Stimulated activated CD4-positive, alpha-beta T cell treated with anti-CD3 and anti-CD28 coated beads, Interleukin-2, amount 100 ng/mL, for 4 hours (primary cell): ENCODE results near the gene FAM98C.
"Not testable (repeated sequence)": the region's sequence is repeated elsewhere in the genome, so short reads cannot be mapped to it uniquely, and the experiment has no call there.

ENCODE experiments used
- DNase-seq: peaks from one replicate; pipeline ENCODE4 v3.0.0-alpha.2; 2020; ENCODE audit warnings: low read depth

The FAM98C gene

DNA sequence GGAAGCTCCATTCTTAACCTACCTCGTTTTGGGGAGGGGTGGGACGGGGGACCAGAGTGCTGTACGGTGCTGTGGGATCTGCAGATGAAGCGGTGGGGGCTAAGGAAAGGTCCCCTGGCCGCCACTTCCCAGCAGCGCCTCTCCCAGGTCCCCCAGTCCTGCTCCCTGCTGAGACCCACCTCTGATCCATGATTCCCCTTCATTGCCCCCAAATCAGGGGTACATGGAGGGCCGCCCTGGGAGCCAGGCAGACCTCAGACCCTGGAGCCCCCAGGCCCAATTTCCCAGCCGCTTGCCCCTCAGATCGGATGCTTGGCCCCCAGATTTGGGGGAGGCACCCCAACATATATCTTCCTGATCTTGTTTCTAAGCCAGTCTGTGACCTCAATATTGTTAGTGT is 3.8 kb upstream of the FAM98C start:
- DNase-seq: no peak

DNA sequence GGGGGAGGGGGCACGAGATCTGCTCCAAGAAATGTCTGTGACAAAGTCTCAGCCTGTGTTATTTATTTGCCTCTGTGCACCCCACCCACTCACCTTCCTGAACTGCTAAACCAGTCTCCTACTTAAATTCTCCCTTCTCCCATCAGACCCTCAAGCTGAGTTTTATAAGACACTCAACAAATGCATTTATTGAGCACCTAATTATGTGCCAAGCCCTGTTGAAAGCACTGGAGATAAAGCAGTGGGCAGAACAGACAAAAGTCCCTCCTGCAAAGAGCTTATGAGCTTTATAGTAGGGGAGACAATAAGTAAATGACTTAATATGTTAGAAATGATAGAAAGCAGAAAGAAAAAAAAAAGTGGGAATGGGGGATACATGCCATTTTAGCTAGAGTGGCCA is 3.4 kb upstream of the FAM98C start:
- no peak for DNase-seq

DNA sequence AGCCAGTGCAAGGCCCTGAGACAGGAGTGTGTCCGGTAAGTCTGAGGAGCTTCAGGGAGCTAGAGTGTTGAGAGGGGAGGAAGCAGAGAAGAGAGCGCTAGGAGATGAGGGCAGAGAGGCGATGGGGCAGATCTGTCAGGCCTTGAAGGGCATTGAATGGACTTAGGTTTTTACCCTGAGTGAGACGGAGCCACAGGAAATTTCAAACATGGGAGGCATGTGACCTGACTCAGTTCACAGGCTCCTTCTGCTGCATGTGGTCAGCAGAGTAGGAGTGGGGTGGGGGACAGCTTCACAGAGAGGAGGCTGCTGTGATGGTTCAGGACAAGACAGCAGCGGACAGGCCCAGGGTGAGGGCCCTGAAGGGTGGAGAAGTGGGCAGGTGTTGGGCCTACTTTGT is 2.5 kb upstream of the FAM98C start:
- no peak for DNase-seq

DNA sequence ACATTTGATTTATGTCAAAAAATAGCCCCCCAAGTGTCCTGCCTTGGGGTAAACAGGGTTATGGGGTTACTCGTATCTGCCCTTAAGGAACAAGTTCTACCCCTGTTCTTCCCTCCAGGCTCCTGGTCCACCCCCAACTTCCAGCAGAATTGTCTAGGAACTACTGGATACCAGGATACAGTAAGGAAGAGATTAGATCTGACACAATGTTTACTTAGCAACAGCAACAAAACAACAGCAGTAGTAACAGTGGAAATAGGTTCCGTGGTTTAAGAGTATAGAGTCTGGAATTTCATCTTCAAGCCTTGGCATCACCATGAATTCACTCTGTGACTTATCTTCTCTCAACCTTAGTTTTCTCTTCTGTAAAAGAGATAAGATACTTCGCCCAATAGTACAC is 1.7 kb upstream of the FAM98C start:
- no peak for DNase-seq

DNA sequence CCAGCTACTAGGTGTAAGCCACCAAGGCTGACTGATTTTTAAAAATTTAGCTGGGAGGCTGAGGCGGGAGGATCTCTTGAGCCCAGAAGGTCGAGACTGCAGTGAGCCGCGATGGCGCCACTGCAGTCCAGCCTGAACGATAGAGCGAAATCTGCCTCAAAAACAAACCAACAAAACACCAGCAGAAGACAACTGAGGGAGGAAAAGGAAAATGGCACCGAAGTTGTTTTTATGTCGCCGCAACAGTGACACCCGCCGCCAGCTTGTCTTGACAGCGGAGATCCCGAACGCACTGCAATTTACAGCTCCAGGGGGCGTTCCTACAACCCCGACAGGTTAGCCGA is 298 bp upstream of the FAM98C start:
- DNase-seq: no peak

DNA sequence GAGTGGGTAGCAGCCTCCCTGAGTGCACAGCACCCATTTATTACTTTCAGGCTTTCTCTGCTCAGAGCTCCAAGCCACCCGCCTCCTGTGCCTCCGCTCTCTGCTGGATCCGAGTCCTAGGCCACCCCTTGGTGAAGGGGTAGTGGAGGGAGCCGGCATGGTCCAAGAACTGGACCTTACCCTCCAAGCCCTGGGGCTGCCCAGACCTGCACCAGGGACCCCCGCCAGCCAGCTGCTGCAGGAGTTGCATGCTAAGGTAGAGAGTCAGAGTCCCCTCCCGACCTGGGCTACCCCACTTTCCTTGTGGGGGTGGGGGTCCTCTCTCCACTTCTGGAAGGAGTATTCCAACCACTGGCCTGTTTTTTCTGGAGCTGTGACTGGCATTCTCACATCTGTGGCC is 2.0 kb downstream of the FAM98C start:
- DNase-seq: no peak

DNA sequence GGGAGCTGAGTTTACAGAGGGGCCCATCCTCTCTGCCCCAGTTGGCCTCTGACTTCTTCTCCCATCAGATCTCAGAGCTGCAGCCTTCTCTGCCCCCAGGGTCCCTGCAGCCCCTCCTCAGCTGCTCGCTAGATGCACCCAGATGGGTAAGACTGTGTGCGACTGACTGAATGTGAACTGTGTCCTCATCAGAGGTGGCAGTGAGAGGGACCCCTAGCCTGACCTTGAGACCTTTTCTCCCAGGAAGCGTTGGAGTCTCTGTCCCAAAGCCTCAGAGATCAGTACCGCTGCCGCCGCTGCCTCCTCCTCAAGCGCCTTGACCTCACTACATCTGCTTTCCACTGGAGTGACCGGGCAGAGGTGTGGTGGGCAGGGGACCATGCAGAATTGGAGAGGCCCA is 2.4 kb downstream of the FAM98C start:
- no peak for DNase-seq

DNA sequence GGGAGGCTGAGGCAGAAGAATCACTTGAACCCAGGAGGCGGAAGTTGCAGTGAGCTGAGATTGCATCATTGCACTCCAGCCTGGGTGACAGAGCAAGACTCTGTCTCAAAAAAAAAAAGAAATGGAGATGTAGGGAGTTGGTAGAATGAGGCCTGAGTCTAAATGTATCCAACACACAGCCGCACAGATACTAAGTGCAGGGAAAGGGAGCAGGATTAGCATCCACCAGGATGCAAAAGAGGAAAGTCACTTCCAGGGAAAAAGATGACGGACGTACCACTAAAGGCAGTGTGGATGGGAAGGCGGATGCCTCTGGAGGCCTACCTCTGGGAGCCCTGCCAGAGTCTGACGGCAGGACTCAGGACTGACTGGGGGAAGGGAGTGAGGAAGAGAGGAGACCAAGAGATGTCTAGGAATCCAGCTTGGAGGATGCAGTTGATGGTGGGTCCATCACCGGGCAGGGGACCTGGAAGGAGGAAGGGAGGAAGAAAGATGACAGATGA is 6.8 kb downstream of the FAM98C start:
- no peak for DNase-seq

DNA sequence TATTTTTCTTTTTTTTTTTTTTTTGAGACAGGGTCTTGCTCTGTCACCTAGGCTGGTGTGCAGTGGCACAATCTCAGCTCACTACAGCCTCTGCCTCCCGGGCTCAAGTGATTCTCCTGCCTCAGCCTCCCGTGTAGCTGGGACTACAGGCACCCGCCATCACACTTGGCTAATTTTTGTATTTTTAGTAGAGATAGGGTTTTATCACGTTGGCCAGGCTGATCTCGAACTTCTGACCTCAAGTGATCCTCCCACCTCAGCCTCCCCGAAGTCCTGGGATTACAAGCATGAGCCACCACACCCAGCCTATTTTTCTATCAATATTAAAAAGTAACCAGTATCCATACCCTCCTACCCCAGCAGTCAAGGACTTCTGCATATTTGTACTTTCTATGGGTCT is 7.5 kb downstream of the FAM98C start:
- not testable (repeated sequence) for DNase-seq

DNA sequence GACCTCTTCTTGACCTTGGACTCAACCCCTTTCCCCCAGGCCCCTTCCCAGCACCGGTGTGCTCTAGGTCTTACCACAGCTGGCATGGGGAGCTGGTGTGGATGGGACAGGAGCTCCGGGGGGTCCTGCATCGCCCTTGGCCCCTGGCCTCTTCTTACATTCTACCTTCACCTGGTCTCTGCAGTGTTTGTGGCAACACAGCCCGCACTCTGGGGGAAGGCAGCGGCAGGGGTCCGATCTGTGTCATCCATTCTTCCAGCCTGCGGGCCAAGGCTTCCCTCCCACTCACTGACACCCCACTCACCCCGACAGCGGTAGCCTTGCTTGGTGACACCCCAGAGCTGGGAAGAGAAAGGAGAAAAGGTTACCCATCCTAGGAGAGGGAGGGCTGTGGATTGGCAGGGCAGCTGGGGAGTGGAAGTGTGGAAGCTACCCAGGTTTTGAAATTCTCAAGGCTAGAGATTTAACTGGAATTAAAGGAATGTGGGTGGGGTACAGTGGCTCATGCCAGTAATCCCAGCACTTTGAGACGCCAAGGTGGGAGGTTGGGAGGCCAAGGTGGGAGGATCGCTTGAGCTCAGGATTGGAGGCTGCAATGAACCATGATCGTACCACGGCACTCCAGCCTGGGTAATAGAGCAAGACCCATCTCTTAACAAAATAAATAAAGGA is 8.3 kb downstream of the FAM98C start:
- DNase-seq: no peak

DNA sequence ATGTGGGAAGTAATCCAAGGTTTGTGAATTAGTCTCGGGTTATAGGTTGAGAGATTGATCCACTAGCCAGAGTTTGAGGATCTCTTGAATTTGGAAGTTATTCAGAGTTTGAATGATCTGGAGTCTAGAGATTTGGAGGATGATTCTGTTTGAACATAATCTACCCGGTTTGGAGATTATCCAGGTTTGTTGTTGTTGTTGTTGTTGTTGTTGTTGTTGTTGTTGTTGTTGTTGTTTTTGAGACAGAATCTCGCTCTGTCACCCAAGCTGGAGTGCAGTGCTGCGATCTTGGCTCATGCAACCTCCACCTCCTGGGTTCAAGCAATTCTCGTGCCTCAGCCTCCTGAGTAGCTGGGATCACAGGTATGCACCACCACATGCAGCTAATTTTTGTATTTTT is 9.0 kb downstream of the FAM98C start:
- not testable (repeated sequence) for DNase-seq

DNA sequence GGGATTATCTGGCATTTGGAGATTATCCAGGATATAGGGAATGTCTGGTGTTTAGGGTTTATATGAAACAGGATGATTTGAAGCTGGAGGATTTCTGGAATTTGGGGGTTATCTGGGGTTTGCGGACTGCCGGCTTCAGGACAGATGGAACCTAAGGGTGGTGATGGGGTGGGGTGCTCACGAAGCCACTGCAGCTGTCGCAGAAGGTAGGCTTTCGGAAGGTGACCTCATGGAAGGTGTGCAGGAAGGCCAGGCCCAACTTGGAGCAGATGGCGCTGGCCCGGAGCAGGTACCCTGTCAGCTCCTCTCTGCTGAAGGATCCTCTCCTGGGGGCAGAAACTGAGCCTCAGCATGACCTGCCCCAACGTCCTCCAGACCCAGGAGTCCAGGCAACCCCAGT is 9.6 kb downstream of the FAM98C start:
- DNase-seq: no peak

DNA sequence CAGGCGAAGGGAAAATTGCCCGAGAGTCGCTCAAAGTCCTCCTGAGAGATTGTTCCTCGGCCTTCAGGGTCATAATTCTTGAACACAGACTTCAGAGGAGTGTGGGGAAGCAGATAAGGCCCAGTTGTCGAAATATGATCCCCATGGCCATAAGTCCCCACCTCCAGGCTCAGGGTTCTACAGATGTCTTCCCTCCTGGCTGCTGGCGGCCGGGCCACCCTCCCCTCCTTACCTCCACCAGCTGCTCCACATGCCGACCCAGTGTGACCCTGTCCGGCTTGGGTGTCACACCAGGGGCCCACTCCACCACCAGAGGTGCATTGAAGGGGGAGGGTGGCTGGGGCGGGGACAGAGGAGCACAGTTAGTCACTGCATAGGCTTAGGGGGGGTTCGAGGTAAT is 10.1 kb downstream of the FAM98C start:
- DNase-seq: no peak

DNA sequence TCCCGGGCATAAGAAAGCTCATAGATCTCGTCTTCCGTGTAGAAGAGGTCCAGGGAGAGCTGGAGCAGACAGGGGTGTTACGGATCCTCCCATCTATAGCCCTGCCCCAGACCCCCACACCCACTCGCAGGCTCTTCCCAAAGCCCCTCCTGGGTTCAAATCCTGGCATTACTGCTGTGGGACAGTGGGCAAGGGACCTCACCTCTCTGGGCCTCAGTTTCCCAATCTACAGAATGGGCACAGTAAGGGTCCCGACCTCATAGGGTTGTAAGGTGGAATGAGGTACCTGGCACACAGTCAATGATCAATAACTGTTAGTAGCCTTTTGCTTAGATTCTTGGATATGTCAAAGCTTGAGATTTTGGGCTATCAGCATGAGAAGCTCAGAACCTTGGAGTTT is 10.5 kb downstream of the FAM98C start:
- no peak for DNase-seq

DNA sequence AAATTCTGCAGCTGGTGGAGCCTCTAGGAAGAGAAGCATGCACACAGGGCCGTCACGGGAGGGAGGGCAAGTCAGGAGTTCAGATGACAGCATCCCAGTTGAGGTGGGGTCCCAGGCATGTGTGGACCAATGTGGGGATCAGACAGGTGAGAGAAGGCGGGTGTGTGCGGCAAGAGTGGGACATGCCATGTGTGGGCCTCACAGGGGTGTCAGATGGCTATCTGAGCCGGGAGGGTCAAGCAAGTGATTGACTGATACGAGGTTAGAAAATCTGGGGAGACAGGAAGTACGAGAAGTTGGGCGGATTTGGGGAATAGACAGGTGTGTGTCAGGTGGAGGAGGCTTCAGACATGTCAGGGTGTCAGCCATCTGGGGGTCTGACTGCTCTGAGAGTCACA is 14.3 kb downstream of the FAM98C start:
- no peak for DNase-seq

DNA sequence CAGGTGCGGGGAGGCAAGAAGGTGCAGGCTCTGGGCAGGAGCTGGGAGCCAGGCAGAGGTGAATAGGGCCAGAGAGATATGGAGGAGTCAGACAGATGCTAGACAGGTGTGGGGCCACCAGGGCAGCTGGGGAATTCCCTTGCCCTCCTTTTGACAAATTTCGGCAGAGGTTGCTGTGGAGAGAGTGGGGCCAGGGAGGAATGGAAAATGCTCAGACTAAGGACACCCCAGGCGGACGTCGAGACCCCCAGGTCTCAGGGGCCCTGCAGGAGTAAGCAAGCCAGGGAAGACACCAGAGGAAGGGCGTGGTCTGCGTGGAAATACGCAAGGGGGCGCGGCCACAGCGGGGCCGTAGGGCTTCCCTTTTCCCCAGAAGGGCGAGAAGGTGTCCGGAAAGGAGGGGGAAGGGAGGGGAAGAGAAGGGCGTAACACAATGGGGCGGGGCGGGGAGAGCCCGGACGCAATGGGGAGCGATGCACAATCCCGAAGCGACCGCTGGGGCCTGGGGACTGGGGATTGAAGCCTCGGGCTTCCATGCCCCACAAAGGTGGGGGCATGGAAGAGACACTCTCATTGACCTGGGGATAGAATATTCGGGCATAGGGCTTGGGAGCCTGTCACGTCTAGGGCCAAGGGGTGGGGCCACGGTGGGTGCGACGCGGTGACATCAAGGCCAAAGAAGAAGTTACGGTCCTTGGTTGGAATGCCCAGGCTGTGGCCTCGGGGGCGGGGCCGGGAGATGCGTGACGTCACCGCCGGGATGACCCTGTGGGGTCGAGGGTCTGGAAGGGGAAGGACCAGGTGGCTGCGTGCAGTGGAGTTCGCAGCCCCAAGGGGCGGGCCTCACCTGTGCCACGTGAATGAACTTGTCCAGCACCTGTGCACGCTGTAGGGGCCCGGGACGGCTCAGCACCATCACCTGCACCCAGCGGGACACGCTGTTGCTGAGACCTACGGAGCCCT is 14.9 kb downstream of the FAM98C start:
- DNase-seq: no peak

DNA sequence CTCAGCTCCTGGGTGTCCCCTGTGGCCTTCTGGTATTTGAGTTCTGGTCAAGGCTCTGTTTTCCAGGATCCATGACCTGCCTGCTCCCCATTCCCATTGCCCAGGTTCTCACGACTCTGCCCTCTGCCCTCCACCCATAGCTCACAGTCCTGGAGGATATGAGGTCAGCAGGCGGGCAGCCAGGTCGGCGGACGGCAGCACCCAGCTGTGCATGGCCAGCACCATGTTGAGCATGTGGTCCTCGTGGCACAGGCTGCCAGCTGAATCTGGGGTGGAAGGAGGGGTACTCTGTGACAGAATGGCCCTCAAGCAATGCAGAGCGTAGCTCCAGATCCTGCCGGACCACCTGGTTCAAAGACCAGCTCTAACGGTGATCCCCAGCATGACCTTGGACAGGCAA is 18.0 kb downstream of the FAM98C start:
- no peak for DNase-seq

DNA sequence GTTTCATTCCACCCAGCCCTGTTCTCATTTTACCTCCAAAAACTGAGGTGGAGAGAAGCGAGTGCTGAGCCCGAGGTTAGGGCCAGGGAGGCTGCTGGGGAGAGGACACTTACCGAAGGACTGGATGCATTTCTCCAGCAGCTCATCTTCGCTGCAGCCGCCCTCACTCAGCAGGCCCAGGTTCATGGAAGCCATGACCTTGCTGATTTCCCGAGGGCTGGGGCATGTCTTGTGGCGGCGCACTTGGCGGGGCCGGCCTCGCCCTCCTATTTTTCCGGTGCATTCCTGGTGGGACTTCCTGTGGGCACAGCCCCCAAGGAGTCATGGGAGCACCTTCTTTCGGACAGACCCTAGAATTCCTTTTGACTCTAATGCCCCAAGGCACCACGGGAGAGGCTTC is 19.0 kb downstream of the FAM98C start:
- DNase-seq: no peak

DNA sequence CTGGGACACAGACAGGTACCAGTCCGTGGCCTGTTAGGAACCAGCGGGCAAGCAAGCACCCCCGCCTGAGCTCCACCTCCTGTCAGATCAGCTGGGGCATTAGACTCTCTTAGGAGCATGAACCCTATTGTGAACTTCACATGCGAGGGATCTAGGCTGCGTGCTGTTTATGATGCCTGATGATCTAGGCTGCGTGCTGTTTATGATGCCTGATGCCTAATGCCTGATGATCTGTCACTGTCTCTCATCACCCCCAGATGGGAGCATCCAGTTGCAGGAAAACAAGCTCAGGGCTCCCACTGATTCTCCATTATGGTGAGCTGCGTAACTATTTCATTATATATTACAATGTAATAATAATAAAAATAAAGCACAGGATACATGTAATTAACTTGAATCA is 19.5 kb downstream of the FAM98C start:
- no peak for DNase-seq

DNA sequence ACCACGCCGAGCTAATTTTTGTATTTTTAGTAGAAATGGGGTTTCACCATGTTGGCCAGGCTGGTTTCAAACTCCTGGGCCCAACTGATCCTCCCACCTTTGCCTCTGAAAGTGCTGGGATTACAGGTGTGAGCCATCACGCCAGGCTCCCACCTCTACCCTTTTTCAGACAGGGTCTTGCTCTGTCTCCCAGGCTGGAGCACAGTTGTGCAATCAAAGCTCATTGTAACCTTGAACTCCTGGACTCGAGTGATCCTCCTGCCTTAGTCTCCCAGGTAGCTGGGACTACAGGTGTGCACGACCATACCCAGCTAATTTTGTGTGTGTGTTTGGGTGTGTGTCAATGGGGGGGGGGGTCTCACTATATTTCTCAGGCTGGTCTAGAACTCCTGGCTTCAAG is 21.4 kb downstream of the FAM98C start:
- no peak for DNase-seq

DNA sequence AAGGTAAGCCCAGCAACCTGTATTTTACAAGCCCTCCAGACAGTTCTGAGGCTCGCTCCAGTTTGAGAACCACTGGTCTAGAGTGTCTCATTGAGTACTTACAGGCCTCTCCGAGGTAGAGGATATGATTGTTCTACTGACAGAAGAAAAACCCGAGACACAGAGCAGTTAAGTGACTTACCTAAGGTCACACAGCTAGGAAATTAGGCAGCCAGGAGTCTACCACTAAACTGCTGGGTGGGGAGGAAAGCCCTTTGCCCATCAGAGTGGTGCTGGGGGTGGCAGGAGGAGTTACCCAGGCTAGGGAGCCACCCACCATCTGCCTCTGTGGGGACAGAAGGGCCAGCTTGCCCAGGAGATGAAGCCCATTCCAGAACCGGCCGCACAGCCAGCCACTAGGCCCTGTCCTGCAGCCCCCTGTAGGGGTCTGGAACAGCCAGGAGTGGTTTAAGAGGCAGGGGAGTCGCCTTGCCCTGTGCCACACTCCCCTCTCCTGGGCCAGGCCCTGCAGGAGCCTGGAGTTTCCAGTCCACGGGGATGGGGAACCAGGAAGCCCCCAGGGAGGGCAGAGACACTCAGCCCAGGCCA is 22.4 kb downstream of the FAM98C start:
- no peak for DNase-seq

DNA sequence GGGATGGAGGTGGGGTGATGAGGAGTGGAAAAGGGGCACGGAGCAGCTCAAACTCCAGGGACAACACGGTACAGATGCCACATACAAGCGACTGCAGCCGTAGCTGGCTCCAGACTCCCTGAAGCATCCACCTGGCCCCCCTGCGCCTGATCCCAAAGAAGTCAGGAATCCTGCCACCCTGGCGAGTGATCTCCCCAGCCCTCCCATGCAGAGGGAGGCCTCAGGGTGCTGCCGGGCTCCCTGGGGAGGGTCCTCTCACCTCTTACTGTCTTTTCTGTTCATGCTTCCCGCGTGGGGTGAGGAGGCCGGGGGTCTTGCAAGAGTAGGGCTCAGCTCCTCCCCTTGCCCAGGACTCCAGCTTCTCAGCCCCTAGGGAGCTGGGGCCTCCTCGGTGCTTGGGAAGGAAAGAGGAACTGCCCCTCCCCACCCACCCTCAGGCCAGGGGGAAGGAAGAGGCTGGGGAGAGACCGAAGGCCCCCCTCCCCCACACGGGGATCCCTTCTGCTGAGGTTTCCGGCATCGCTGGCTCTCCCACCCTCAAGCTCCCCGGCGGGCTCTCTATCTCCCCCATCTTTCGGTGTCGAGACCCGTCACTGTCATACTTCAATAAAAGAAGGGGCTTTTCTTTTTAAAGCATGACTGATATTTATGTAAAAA is 23.0 kb downstream of the FAM98C start, which contains the start of gene RASGRP4:
RASGRP4 (minus strand) TSS at position 410 of the 657 bp plus-strand sequence; CDS start at position 282, 128 bp downstream.
- no peak for DNase-seq
